SW 1271 (cell line): ENCODE measurements around the gene TAGLN.
"Not testable (repeated sequence)": the region's sequence is repeated elsewhere in the genome, so short reads cannot be mapped to it uniquely, and the experiment has no call there.

Source experiments
- DNase-seq, 2 experiments: peaks; one replicate each; lab custom pipeline; 2025; lab: John Stamatoyannopoulos, UW

Gene TAGLN

DNA sequence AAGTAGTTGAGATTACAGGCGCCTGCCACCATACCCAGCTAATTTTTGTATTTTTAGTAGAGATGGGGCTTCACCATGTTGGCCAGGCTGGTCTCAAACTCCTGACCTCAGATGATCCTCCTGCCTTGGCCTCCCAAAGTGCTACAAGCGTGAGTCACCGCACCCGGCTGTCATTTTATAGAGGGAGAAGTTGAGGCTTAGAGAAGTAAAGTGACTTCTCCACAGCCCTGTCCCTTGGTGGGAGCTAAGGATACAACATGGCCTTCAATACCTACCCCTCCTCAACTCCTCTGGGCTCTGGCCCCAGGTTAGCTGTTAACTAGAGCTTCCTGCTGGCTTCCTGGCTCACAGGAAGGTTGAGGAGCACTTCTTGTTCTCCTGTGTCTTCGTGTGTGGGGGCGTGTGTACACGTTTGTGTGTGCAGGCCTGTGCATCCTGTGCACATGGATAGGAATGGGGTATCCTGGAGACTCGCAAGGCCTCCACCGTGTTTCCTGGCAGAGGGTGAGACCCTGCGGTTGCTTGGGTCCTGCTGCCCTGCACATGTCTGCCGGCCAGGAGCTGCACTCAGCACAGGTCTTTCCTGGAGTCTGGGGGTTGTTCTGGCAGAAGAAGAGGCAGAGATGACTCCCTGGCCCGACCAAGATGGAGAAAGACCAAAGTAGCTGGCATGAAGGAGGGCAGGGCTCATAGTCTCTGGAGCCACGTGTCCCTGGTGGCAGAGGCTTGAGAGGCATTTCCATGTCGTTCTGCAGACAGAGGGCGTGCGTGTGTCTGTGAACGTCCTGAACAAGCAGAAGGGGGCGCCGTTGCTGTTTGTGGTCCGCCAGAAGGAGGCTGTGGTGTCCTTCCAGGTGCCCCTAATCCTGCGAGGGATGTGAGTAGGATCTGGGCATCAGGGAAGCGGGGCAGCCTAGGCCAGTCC is 18.2 kb upstream of the TAGLN start:
- no peak for DNase-seq

DNA sequence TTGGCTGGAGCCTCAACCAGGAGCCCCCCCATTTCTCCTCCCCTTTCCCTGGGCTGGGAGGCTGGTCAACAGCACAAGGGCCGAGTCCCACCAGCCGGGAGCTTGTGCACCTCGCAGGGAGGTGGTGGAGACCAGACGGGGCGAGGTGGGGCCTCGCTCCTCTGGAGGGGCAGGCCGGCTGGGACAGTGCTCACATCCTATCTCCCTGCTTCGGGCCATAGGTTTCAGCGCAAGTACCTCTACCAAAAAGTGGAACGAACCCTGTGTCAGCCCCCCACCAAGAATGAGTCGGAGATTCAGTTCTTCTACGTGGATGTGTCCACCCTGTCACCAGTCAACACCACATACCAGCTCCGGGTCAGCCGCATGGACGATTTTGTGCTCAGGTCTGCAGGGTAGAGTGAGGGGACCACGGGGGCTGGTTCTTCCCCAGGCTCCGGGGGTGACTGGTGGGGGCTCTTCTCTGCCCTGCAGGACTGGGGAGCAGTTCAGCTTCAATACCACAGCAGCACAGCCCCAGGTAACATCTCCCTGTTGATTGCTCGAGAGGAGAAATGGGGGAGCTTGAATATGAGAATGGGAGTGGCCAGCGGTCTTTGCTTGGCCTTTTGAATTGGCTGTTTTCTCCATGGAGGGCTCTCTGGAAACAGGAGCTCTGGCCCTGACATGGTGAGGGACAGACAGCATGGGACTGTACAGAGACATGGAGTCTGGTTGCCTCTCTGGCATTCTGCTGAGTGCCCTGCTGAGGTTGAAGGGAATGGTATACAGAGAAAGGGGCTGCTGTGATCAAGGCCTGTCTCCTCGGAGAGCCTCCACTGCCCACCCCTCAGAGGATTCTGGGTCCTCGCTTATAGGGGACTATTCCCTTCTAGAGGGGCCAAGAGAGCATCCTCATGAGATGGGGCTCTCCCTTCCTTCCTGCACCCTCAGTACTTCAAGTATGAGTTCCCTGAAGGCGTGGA is 17.3 kb upstream of the TAGLN start:
- no peak for DNase-seq

DNA sequence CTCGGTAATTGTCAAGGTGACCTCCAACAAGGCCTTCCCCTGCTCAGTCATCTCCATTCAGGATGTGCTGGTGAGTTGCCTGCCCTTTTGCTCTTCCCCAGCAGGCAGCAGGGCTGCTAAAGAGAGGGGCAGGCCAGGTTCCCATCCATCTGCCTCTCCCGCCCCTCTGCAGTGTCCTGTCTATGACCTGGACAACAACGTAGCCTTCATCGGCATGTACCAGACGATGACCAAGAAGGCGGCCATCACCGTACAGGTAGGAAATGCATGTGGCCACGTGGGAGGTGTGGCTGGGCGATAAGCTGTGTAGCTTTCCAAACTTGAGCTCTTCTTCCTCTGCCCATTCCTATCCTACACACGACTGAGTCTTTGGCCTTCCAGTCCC is 16.6 kb upstream of the TAGLN start:
- no peak for DNase-seq

DNA sequence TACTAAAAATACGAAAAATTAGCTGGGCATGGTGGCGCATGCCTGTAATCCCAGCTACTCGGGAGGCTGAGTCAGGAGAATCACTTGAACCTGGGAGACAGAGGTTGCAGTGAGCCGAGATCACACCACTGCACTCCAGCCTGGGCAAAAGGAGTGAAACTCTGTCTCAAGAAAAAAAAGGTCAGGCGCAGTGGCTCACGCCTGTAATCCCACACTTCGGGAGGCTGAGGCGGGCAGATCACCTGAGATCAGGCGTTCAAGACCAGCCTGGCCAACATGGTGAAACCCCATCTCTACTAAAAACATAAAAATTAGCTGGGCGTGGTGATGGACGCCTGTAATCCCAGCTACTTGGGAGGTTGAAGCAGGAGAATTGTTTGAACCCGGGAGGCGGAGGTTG is 16.0 kb upstream of the TAGLN start:
- not testable (repeated sequence) for DNase-seq

DNA sequence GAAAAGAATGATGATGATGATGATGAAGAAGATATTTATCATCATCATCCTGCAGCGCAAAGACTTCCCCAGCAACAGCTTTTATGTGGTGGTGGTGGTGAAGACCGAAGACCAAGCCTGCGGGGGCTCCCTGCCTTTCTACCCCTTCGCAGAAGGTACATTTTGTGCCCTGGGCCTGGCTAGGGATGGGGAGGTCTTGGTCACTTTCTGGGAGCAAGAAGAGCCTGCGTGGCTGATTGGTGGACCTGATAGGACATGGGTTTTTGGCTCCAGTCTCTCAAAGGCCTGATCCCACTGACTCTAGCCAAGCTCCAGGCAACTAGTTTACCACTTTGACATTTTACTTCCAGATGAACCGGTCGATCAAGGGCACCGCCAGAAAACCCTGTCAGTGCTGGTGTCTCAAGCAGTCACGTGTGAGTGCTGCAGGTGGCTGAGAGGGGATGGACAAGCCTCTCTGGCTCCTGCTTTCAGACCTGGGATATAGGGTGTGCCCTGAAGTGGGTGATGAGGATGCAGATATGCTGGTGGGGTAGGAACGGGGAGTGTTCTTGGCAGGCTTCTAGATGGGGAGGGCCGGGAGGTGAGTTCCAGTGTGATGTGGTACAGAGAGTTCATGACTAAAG is 15.3 kb upstream of the TAGLN start:
- no peak for DNase-seq

DNA sequence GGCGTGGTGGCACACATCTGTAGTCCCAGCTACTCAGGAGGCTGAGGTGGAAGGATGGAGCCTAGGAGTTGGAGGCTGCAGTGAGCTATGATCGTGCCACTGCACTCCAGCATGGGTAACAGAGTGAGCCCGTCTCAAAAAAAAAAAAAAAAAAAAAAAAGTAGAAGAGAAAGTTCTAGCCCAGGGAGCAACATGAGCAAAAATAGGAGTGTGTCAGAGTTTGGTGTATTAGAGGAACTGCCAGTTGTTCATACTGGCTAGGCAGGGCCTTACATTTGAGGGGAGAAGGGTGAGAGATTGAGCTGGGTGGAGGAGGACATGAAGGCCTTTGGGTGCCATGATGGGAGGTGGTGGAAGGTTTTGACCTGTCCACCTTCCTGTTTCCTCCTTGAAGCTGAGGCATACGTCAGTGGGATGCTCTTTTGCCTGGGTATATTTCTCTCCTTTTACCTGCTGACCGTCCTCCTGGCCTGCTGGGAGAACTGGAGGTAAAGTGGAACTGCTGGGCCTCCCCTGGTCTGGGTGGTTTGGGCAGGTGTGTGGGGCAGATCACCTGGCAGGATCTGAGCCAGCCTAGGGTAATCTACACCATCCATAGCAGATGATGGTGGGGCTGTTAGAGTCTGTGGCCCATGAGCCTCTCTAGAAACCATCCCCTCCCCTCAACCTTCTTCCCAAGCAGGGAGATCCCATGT is 13.3 kb upstream of the TAGLN start:
- DNase-seq: no peak

DNA sequence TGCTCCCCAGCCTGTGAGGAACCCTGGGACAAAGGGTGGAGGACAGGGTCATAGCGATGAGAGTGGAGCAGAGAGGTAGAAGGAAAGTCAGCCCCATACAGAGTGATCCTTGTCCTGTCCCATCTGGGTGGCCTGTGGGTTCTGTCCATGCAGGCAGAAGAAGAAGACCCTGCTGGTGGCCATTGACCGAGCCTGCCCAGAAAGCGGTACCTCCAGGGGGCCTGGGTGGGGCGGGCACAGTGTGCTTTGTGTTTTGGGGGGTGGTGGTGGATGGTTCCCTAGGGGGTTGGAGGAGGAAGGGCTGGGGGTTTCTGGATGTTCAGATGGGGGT is 12.8 kb upstream of the TAGLN start:
- DNase-seq: no peak

DNA sequence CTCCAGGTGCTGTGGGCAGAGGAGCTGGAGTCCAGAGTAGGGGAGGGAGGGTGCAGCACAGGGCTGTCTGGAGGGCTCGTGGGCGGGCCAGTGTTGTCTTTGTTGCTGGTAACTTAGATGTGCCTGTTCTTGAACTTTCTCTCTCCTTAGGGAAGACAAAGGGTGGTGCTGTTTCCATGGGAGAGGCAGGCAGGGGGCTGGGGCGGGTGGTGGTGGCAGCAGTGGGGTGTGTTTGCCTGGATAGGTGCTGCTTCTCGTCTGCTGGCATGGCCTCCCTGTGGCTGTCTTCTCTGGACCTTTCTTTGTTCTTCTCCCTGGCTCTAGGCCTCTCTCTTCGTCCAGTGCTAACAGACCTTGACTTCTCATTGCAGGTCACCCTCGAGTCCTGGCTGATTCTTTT is 12.2 kb upstream of the TAGLN start:
- no peak for DNase-seq

DNA sequence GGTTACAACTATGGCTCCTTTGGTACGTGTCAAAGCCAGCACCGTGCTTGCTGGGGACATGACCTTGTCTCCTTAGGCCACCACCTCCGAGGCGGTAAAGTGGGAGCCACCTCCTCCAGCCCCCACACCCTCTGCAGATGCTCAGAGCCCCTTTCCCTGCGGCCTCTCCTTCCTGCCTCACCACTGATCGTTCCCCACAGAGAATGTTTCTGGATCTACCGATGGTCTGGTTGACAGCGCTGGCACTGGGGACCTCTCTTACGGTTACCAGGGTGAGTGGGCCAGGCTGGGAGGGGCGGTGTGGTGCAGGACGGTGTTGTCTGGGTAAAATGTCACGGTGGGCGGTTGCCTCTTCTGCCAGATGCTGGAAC is 11.8 kb upstream of the TAGLN start:
- DNase-seq: no peak

DNA sequence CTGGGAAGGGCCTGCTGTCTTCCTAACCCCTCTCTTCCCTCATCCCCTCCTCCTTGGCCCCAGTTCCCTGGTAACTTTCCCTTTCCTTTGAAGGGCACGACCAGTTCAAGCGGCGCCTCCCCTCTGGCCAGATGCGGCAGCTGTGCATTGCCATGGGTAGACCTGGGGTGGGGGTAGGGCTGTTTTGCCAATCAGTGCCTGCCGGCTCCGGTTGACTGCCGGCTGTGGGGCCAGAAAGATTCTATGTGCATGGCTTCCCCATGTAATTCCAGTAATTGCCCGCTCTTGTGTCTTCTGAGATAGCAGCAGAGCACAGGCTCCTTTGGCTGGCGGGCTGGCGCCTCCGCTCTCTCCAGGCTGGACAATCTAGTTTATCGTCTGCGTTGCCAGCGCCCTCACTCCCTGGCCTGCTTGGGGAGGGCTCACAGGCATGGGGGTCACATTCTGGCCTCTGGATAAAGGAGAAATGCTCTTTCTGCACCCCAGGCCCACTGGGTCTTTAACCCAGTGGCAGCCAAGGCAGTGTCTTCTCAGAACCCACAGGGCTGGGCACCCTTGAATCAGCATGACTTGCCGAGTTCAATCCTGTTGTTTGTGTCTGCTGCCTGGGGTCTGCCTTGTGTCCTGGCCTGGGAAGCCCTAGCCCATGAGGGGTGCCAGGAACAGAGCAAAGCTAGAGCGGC is 11.2 kb upstream of the TAGLN start:
- no peak for DNase-seq

DNA sequence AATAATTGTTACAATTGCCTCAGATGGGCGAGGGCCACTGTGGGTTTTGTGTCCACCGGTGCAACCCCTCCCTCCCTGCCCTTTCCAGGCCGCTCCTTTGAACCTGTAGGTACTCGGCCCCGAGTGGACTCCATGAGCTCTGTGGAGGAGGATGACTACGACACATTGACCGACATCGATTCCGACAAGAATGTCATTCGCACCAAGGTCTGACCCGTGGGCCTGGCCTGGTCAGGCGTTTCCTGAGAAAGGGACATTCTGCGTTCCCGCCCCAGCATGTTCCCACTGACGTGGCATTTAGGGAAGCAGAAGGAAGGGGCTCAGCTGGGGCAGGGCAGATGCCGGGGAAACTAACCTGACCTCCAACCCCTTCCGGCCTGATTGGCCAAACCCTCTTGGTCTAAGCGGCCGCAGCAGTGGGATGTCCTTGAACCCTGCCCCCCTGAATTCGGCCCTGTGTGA is 10.5 kb upstream of the TAGLN start:
- no peak for DNase-seq

DNA sequence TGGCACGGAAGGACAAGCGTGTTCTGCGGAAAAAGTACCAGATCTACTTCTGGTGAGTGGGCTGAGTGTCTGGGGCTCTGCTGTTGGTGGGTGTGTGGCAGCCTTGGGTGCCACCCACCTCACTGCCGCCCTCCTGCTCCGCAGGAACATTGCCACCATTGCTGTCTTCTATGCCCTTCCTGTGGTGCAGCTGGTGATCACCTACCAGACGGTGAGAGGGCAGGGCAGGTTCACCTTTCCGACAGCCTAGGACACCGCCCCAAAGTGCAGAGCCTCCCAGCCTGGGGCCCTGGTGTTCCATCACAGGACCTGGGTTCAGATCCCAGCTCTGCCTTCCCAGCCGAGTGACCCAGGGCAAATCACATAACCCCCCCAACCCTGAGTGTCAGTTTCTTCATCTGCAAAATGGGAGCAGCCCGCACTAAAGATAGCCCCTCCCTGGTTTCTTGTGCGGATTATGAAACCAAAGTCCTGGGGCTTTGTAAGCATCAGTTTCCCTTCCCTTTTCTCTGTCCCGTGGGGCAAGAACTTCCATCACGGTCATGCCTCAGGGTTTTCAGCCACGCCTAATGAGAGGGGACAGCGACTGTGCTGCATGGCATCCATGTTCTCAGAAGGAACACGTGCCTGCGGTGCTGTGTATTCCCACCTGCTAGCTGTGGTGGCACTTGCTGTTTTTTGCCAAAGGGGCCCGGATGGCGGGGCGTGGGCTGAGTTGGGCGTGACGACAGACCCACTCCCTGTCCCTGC is 9.8 kb upstream of the TAGLN start:
- no peak for DNase-seq

DNA sequence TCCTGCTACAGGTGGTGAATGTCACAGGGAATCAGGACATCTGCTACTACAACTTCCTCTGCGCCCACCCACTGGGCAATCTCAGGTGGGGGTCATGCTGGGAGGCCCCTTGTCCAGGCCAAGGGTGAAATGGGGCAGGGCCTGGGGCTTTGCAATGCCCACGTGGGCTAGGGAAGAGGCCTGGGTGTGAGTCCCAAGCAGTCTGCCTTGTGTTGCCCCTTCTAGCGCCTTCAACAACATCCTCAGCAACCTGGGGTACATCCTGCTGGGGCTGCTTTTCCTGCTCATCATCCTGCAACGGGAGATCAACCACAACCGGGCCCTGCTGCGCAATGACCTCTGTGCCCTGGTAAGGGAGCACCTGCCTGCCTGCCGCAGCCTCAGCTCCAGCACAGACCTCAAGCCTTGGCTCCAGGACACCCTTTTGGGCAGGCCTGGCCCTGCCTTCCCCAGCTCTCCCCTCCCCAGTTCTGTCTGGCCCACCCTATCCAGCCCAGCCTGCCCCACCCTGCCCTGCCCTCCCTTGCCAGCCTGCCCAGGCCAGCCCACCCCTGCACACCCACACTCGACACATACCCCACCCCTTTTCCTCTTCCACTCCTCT is 9.1 kb upstream of the TAGLN start:
- no peak for DNase-seq

DNA sequence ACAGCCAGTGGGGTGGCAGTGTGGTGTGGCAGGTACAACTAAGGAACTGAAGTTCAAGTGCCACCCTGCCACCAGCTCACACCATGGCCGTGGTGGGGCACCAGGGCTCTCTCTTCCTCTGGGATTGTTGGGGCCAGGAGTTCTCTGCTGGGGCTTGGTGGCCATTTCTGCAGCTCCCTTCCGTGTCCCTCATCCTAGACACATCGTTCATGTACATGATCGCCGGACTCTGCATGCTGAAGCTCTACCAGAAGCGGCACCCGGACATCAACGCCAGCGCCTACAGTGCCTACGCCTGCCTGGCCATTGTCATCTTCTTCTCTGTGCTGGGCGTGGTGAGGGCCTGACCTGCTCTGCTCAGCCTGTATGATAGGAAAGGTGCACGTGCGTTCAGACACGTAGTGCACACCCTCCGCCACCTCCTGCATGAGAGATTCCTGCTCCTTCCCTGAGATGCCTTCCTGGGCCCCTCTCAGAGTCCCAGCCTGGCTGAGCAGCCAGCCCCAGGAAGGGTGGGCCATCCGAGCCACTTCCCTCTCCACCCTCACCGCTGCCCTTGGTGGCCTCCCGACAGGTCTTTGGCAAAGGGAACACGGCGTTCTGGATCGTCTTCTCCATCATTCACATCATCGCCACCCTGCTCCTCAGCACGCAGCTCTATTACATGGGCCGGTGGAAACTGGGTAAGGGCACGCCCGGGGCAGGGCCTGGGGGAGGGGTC is 7.3 kb upstream of the TAGLN start:
- DNase-seq: no peak

DNA sequence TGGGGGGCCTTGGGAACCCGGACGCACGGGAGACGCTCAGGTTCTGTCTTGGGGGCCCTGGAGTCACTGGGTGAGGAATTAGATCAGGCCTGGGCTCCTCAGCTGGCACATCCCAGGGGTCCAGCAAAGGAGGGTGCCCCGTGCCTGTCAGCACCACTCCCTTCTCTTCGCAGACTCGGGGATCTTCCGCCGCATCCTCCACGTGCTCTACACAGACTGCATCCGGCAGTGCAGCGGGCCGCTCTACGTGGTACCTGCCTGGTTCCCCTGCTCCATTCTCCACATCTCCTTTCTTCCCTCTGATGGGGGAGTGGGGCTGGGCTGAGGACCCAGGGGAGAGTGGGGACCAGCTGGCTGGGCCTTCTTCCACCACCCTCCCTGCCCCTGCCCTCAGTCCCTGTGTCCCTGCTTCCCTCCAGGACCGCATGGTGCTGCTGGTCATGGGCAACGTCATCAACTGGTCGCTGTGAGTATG is 6.7 kb upstream of the TAGLN start:
- DNase-seq: no peak

DNA sequence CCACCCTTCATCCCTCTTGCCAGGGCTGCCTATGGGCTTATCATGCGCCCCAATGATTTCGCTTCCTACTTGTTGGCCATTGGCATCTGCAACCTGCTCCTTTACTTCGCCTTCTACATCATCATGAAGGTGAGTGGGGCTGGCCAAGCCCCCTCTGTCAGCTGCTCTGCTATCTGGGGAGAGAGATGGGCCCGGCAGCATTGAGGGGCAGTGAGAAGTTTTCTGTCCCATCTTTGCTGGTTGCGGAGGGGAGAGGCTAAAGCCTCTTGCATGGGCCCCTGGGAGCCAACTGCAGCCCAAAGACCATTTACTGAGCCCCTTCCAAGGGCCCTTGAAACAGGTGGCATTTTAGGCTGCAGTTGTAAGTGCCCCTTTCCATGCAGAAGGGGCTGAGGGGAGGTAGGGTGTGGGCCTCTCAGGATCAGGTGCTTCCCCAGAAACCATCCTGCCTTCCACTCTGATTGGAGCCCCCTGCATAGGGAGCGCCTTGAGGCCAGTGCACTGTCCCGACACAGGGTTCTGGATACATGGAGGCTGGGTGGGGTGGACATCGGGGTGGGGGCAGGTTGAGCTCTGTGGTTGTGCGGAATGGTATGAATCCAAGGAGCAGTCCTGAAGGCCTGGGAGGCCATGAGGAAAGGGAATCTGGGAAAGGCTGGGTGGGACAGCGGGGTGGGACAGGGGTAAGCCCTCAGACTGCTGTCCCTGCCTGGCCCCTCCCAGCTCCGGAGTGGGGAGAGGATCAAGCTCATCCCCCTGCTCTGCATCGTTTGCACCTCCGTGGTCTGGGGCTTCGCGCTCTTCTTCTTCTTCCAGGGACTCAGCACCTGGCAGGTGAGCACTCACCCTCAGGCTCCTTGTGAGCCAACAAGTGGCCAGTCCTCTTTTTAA is 5.8 kb upstream of the TAGLN start:
- no peak for DNase-seq

DNA sequence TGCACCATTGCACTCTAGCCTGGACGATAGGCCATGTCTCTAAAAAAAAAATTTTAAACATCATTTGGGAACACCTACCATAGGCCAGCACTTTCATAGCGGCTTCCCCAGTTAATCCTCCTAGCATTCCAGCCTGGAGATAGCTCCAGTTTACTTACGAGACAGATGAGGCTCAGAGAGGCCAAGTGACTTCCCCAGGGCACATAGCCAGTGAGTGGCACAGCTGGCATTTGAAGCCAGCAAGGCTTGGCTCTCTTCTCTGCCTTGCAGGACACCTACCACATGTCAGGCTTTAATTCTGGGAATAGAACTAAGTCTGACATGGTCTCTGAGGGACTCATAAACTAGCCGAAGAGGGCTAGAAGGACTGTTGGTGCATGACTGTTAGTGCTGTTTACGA is 4.9 kb upstream of the TAGLN start:
- DNase-seq: no peak

DNA sequence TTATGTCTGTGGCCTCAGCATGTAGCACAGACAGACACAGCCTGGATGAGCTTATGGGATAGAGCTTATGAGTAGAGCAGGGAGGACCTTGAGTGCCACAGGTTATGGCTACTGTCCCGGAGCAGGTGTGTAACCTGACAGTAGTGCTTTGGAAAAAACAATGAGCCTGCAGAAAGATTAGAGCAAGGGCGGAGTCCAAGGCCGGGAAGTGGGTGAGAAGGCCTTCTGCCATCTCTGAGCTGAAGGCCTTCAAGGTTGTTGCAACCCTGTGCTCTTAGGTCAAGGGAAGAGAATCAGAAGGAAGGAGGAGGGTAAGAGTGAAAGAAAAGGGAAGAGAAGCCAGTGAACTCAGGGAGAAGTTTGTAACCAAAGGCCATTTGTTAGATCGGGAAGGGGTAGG is 3.9 kb upstream of the TAGLN start:
- no peak for DNase-seq
